HEK293T (cell line): ENCODE data around the gene AGFG1.

Source experiments
- ARNT ChIP-seq: fragments of 450-650 bp; IDR thresholded peaks from 2 replicates; pipeline ENCODE4 v1.6.1; 2017; ENCODE audit warnings: mild to moderate bottlenecking
- ELF4 ChIP-seq: fragments of 450-650 bp; IDR thresholded peaks from 2 replicates; pipeline ENCODE4 v1.6.1; 2017; ENCODE audit warnings: antibody characterized with exemption
- HDGF ChIP-seq: fragments of 450-650 bp; IDR thresholded peaks from 2 replicates; pipeline ENCODE4 v1.6.1; 2017; ENCODE audit warnings: antibody characterized with exemption, borderline replicate concordance
- TARDBP ChIP-seq: fragments of 450-650 bp; IDR thresholded peaks from 2 replicates; pipeline ENCODE4 v1.6.1; 2016
- ZNF384 ChIP-seq: fragments of 450-650 bp; IDR thresholded peaks from 2 replicates; pipeline ENCODE4 v1.6.1; 2016

- TF ChIP-seq HDGF: no peak
- no peak for TF ChIP-seq TARDBP
- no peak for TF ChIP-seq ZNF384
- no peak for TF ChIP-seq ELF4
- no peak for TF ChIP-seq ARNT
Observed at GRCh38 chr2:227450926-227451654, 20.9 kb upstream of the AGFG1 start.
